Measurements from ENCODE around the gene GPC1. TPM values are rescaled to one million over a fixed set of nuclear protein-coding genes. Genes with fewer than 3 reads are reported as not detected.
A peak's percentile ranks its signal among the peaks of the same experiment; 100 is the strongest.

Gene GPC1
- total RNA-seq, 1 donor: 54.3 TPM

DNA sequence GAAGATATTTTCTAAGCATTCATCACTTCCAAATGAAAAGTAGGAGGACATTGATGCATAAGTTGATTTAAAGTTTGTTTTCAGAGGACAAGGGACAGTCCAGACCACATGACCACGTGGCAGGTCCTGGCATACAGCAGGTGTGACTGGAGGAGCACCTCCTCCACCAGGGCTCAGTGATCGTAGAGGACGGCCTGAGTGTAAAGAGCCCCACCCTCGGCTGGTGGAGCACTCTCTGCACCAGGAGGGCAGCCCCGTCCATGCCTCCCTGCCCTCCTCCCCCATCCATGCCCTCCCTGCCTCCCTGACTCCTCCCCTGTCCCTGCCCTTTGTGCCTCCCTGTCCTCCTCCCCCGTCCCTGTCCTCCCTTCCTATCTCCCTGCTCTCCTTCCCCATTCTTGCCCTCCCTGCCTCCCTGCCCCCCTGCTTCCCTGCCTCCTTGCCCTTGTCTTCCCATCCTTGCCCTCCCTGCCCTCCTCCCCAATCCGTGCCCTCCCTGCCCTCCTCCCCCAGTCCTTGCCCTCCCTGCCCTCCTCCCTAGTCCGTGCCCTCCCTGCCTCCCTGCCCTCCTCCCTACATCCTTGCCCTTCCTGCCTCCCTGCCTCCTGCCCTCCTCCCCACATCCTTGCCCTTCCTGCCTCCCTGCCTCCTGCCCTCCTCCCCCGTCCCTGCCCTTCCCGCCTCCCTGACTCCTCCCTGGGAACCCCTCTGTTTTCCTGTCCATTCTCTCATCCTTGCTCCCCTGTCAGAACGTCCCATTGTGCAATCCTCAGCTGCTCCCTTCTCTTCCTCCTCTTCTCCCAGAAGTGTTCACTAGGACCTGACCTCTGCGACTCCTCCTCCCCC, 74.4 kb downstream of the GPC1 start:
- Histone ChIP-seq H3K27me3 (ENCODE audit: insufficient read depth, low read length) (no peaks in the 10 kb centered on the region), H3K9me3 (ENCODE audit: low read depth, low read length) (no peaks in the 10 kb centered on the region), H3K79me2 (ENCODE audit: insufficient read depth, low read length) (no peaks in the 10 kb centered on the region), H3K27ac (ENCODE audit: low read depth, low read length) (no peak overlapping the region), H2AFZ (ENCODE audit: low read length) (no peak overlapping the region), H3K36me3 (ENCODE audit: insufficient read depth, low read length) (no peaks in the 10 kb centered on the region), H3K4me3 (ENCODE audit: insufficient read depth, low read length) (no peak overlapping the region), H3K4me1 (ENCODE audit: insufficient read depth, low read length) (peaks cover 5% of the 10 kb centered on the region), H4K20me1 (ENCODE audit: insufficient read depth, low read length) (peaks cover 2% of the 10 kb centered on the region), H3K4me2 (ENCODE audit: insufficient read depth, low read length) (no peak overlapping the region)
- peak; percentile 37 for DNase-seq (ENCODE audit: insufficient read length, low spot score, missing footprints)
- TF ChIP-seq, protein P1, sequence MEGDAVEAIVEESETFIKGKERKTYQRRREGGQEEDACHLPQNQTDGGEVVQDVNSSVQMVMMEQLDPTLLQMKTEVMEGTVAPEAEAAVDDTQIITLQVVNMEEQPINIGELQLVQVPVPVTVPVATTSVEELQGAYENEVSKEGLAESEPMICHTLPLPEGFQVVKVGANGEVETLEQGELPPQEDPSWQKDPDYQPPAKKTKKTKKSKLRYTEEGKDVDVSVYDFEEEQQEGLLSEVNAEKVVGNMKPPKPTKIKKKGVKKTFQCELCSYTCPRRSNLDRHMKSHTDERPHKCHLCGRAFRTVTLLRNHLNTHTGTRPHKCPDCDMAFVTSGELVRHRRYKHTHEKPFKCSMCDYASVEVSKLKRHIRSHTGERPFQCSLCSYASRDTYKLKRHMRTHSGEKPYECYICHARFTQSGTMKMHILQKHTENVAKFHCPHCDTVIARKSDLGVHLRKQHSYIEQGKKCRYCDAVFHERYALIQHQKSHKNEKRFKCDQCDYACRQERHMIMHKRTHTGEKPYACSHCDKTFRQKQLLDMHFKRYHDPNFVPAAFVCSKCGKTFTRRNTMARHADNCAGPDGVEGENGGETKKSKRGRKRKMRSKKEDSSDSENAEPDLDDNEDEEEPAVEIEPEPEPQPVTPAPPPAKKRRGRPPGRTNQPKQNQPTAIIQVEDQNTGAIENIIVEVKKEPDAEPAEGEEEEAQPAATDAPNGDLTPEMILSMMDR (IDR thresholded peaks at IDR 0.05; ENCODE audit: extremely low read depth, low read depth, low read length): no peak

DNA sequence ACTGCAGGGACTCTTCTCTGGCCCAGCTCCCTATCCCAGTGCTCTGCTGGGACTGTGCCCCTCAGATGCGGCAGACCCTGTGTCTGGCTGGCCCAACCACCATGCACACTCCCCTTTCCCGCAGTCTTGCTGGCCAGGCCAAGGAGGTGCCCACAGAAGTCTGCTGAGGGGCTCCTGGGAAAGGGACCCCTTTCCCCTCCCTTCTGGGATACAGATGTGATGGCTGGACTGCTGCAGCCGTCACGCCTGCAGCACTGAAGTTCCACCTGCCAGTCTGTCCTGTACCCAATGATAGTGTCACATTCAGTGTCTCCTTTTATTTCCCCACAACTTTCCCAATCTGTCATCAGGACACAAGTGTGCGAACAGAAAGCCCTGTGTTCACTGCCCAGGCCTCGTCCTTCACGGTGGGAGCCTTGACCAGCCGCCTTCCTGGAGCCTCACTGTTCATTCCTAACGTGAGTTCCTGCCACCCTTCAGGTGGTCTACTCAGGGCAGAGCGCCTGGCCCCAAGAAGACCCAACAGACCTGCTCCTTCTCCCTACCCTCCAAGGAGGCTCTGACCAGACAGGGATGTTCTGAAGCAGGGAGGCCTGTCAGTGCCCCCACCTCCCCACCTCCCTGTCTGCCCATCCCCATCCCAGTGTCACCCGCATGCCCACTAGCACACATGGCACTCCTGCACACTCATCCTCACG, 75.2 kb downstream of the GPC1 start:
- DNase-seq (ENCODE audit: insufficient read length, low spot score, missing footprints): peak; percentile 71
- H3K4me1 ChIP-seq (ENCODE audit: insufficient read depth, low read length): peaks cover 5% of the 10 kb centered on the region
- H3K4me2 ChIP-seq (ENCODE audit: insufficient read depth, low read length): no peak overlapping the region
- no peak overlapping the region for H2AFZ ChIP-seq (ENCODE audit: low read length)
- no peak overlapping the region for H3K4me3 ChIP-seq (ENCODE audit: insufficient read depth, low read length)
- H3K9me3 ChIP-seq (ENCODE audit: low read depth, low read length): no peaks in the 10 kb centered on the region
- H3K79me2 ChIP-seq (ENCODE audit: insufficient read depth, low read length): no peaks in the 10 kb centered on the region
- peaks cover 2% of the 10 kb centered on the region for H4K20me1 ChIP-seq (ENCODE audit: insufficient read depth, low read length)
- no peak overlapping the region for H3K27ac ChIP-seq (ENCODE audit: low read depth, low read length)
- no peaks in the 10 kb centered on the region for H3K36me3 ChIP-seq (ENCODE audit: insufficient read depth, low read length)
- H3K27me3 ChIP-seq (ENCODE audit: insufficient read depth, low read length): no peaks in the 10 kb centered on the region
- TF ChIP-seq, protein P1 (IDR thresholded peaks at IDR 0.05; ENCODE audit: extremely low read depth, low read depth, low read length): no peak

DNA sequence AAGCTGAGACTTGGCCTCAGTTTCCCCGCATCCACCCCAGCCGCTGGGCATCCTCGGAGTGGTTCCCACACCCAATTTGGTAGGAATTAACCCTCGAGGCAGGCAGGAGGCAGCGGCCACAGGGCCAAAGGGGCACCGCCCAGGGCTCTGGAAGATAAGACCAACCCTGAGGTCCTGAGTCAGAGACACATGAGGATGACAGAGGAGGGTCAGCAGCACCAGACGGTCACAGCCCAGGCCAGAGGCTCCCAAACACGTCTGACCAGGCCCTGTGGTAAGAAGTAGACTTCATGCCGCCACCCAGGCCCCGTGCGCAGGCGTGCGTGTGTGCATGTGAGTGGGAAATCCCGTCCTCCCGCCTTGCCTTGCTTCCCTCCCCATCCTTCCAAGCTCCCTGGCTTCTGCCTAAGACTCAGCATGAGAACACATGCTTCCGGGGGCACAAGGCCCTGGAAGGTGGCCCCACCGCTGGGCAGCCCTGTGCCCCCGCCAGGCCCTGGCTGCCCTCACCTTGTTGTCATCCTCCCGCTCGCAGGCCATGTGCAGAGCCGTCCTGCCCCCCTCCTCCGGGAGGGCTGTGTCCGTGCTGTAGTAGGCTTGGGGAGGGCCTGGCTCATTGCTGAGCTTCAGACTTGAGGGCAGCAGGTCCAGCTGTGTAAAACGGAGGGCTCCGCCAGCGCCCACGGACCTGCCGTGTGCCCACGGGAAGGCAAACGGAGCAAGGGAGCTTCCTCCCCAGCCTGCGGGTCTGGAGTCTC, 76.1 kb downstream of the GPC1 start:
- DNase-seq (ENCODE audit: insufficient read length, low spot score, missing footprints): peak; percentile 14
- no peaks in the 10 kb centered on the region for H3K9me3 ChIP-seq (ENCODE audit: low read depth, low read length)
- H2AFZ ChIP-seq (ENCODE audit: low read length): no peak overlapping the region
- no peak overlapping the region for H3K27ac ChIP-seq (ENCODE audit: low read depth, low read length)
- peaks cover 2% of the 10 kb centered on the region for H4K20me1 ChIP-seq (ENCODE audit: insufficient read depth, low read length)
- H3K4me2 ChIP-seq (ENCODE audit: insufficient read depth, low read length): no peak overlapping the region
- H3K27me3 ChIP-seq (ENCODE audit: insufficient read depth, low read length): no peaks in the 10 kb centered on the region
- no peaks in the 10 kb centered on the region for H3K79me2 ChIP-seq (ENCODE audit: insufficient read depth, low read length)
- TF ChIP-seq, protein P1 (IDR thresholded peaks at IDR 0.05; ENCODE audit: extremely low read depth, low read depth, low read length): no peak
- no peak overlapping the region for H3K4me3 ChIP-seq (ENCODE audit: insufficient read depth, low read length)
- peaks cover 5% of the 10 kb centered on the region for H3K4me1 ChIP-seq (ENCODE audit: insufficient read depth, low read length)
- no peaks in the 10 kb centered on the region for H3K36me3 ChIP-seq (ENCODE audit: insufficient read depth, low read length)
